ENCODE measurements around the gene NME3. TPM values are rescaled to one million over a fixed set of nuclear protein-coding genes. Genes with fewer than 3 reads are reported as not detected.

NME3 gene
- total RNA-seq, 1 experiment from 2014 or later: 103 TPM

GRCh38 chr16:1758923-1759322 is 12.4 kb downstream of the NME3 start:
- no peak overlapping the region for H3K4me3 ChIP-seq (replicated peaks in 1 of 2; ENCODE audit: low read depth in 1 of 2, low read length in 2 of 2)
- H3K36me3 ChIP-seq (ENCODE audit: control insufficient read depth in 1 of 2, insufficient read depth in 2 of 2, low read length in 2 of 2): peaks cover 0 to 6% of the 10 kb centered on the region in 2 experiments; a peak in 1 of 4 replicates
- no TSS peak for BruUV-seq (replicated peaks)
- H3K9ac ChIP-seq (ENCODE audit: low read length): no peak overlapping the region
- no peak overlapping the region for H3K4me2 ChIP-seq (ENCODE audit: low read length)
- H3K27me3 ChIP-seq (ENCODE audit: insufficient read depth, low read length): no peaks in the 10 kb centered on the region
- intact Hi-C loops (cut with micrococcal nuclease): no loop called here
- H3K79me2 ChIP-seq (ENCODE audit: insufficient read depth, low read length): no peaks in the 10 kb centered on the region
- POLR2A ChIA-PET: no interaction called here
- peaks cover 8 to 12% of the 10 kb centered on the region in 2 experiments; a peak in 3 of 4 replicates for H3K4me1 ChIP-seq (ENCODE audit: control insufficient read depth in 1 of 2, insufficient read depth in 2 of 2, low read length in 2 of 2)
- H3K9me3 ChIP-seq (ENCODE audit: control insufficient read depth in 1 of 2, insufficient read depth in 1 of 2, low read depth in 1 of 2, low read length in 2 of 2): no peaks in the 10 kb centered on the region
- no peak overlapping the region for H3K27ac ChIP-seq (ENCODE audit: low read depth, low read length)
- H4K20me1 ChIP-seq (ENCODE audit: insufficient read depth): no peaks in the 10 kb centered on the region
- TF ChIP-seq RAD21 (IDR thresholded peaks at IDR 0.05; ENCODE audit: low read depth) (no peak), EGR1 (IDR thresholded peaks at IDR 0.05; ENCODE audit: low read depth) (no peak)
- no peak for ATAC-seq
- no peak for DNase-seq (ENCODE audit: low read depth, low spot score)
- RAD21 ChIA-PET (ENCODE audit: low non-redundant PET in 1 of 2, low total read pairs in 2 of 2, uncharacterized antibody in 2 of 2, unreplicated experiment in 2 of 2): no interaction called here
- no peak overlapping the region for H2AFZ ChIP-seq (ENCODE audit: low read depth, low read length, poor library complexity, severe bottlenecking)
- no peaks in the 10 kb centered on the region for H3K9me2 ChIP-seq (ENCODE audit: insufficient read depth)
- CTCF ChIA-PET: no interaction called here

DNA sequence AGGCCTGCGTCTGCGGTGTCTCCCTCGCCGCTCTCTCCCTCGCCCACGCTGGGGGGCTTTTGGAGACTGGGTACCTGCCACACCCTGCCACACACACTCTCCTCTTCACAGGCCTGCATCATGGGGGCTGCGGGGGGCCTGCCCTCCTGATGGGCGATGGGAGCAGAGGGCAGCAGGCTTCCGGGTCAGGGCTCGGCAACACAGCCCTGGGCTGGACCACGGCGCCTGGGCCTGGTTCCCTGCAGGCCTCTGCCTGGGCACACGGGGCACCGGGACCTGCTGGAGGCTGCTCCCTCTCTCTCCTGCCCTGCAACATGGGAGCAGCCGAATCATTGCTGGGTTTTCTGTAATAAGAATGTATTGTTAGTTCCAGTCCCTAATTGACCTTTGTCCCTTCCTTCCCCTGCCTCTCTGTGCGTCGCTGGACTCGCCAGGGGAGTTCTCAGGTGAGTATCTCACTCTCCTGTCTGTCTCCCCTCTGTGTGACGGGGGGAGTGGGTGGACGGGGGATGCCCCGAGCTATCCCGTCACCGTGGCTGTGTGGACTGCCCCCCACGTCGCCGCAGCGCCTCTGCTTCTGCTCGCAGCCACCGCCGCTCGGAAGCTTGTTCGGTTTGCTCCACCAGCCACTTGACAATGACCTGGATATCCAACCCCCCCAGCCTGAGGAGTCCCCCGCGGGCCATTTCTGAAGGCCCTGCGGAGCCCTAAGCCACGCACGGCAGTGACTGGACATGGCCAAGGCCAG is 13.5 kb downstream of the NME3 start:
- Histone ChIP-seq H3K27ac (ENCODE audit: low read depth, low read length) (no peak overlapping the region), H3K9me2 (ENCODE audit: insufficient read depth) (no peaks in the 10 kb centered on the region), H3K36me3 (ENCODE audit: control insufficient read depth in 1 of 2, insufficient read depth in 2 of 2, low read length in 2 of 2) (peaks cover 3 to 4% of the 10 kb centered on the region in 2 experiments; a peak in 2 of 4 replicates), H3K9me3 (ENCODE audit: control insufficient read depth in 1 of 2, insufficient read depth in 1 of 2, low read depth in 1 of 2, low read length in 2 of 2) (no peaks in the 10 kb centered on the region), H2AFZ (ENCODE audit: low read depth, low read length, poor library complexity, severe bottlenecking) (no peak overlapping the region), H3K27me3 (ENCODE audit: insufficient read depth, low read length) (no peaks in the 10 kb centered on the region), H3K79me2 (ENCODE audit: insufficient read depth, low read length) (no peaks in the 10 kb centered on the region), H4K20me1 (ENCODE audit: insufficient read depth) (no peaks in the 10 kb centered on the region), H3K4me2 (ENCODE audit: low read length) (no peak overlapping the region), H3K4me1 (ENCODE audit: control insufficient read depth in 1 of 2, insufficient read depth in 2 of 2, low read length in 2 of 2) (peaks cover 1 to 3% of the 10 kb centered on the region in 2 experiments; a peak in 2 of 4 replicates), H3K4me3 (replicated peaks in 1 of 2; ENCODE audit: low read depth in 1 of 2, low read length in 2 of 2) (no peak overlapping the region), H3K9ac (ENCODE audit: low read length) (no peak overlapping the region)
- intact Hi-C loops (cut with micrococcal nuclease): no loop called here
- ChIA-PET RAD21 (ENCODE audit: low non-redundant PET in 1 of 2, low total read pairs in 2 of 2, uncharacterized antibody in 2 of 2, unreplicated experiment in 2 of 2) (no interaction called here), CTCF (no interaction called here), POLR2A (no interaction called here)
- ATAC-seq: no peak
- DNase-seq (ENCODE audit: low read depth, low spot score): no peak
- BruUV-seq (replicated peaks): no TSS peak
- TF ChIP-seq SP1 (IDR thresholded peaks at IDR 0.05; ENCODE audit: low read depth) (no peak), CBX3 (IDR thresholded peaks at IDR 0.05; ENCODE audit: low read depth) (no peak), EZH2 (IDR thresholded peaks at IDR 0.05) (no peak), RAD21 (IDR thresholded peaks at IDR 0.05; ENCODE audit: low read depth) (no peak), EZH2phosphoT487 (IDR thresholded peaks at IDR 0.05; ENCODE audit: borderline replicate concordance) (no peak), SIN3A (IDR thresholded peaks at IDR 0.05; ENCODE audit: low read depth) (no peak), REST (IDR thresholded peaks at IDR 0.05; ENCODE audit: low read depth) (no peak), ZNF274 (IDR thresholded peaks at IDR 0.05; ENCODE audit: low read depth, low read length) (no peak), ZFX (IDR thresholded peaks at IDR 0.05) (no peak), FOSL1 (IDR thresholded peaks at IDR 0.05; ENCODE audit: low read depth) (no peak), ELF1 (IDR thresholded peaks at IDR 0.05; ENCODE audit: borderline replicate concordance, low read depth) (no peak), SRF (IDR thresholded peaks at IDR 0.05; ENCODE audit: low read depth) (no peak), CTCF (IDR thresholded peaks at IDR 0.05 in 2 of 3, conservative IDR thresholded peaks at IDR 0.05 in 1 of 3; ENCODE audit: borderline replicate concordance in 1 of 3, insufficient read depth in 1 of 3, low read depth in 2 of 3, low read length in 2 of 3) (no peak), TCF7L2 (IDR thresholded peaks at IDR 0.05; ENCODE audit: borderline replicate concordance, extremely low read depth, insufficient read depth, insufficient read length) (no peak)
- TF ChIP-seq, protein P1, sequence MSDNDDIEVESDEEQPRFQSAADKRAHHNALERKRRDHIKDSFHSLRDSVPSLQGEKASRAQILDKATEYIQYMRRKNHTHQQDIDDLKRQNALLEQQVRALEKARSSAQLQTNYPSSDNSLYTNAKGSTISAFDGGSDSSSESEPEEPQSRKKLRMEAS (IDR thresholded peaks at IDR 0.05): no peak
